GM18508 (cell line): ENCODE results near the gene GOLGA6B.
"Not testable (repeated sequence)": the region's sequence is repeated elsewhere in the genome, so short reads cannot be mapped to it uniquely, and the experiment has no call there.

Source experiments
- ATAC-seq: cut with Tn5 transposase; IDR thresholded peaks from one replicate; pipeline ENCODE4 v1.9.1; 2021; ENCODE audit warnings: moderate number of reproducible peaks; ENCODE audit not compliant: insufficient read depth, unreplicated experiment

The GOLGA6B gene, protein sequence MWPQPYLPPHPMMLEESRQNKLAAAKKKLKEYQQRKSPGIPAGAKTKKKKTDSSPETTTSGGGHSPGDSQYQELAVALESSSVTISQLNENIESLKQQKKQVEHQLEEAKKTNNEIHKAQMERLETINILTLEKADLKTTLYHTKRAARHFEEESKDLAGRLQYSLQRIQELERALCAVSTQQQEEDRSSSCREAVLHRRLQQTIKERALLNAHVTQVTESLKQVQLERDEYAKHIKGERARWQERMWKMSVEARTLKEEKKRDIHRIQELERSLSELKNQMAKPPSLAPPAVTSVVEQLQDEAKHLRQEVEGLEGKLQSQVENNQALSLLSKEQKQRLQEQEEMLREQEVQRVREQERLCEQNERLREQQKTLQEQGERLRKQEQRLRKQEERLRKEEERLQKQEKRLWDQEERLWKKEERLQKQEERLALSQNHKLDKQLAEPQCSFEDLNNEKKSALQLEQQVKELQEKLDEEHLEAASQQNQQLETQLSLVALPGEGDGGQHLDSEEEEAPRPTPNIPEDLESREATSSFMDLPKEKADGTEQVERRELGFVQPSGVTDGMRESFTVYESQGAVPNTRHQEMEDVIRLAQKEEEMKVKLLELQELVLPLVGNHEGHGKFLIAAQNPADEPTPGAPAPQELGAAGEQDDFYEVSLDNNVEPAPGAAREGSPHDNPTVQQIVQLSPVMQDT

DNA sequence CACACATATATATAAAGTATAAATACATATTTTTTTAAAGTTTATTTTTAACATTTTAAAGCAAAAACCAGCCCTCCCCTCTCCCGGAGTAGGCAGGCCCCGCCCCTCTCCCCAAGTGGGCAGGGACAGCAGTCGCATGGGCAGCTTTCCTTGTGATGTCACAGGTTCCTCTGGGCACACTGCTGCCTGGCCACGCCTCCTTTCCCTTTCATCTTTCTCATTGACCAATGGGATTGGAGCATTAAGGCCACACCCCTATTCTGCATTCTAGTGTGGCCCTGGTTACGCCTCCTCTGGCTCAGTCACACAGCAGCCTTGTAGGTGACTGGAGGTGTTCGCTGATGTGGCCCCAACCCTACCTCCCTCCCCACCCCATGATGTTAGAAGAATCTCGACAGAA lies at the start of gene GOLGA6B:
GOLGA6B (plus strand) TSS at position 301 of the 400 bp plus-strand sequence; CDS start at position 342, 41 bp downstream.
- ATAC-seq = not testable (repeated sequence)

DNA sequence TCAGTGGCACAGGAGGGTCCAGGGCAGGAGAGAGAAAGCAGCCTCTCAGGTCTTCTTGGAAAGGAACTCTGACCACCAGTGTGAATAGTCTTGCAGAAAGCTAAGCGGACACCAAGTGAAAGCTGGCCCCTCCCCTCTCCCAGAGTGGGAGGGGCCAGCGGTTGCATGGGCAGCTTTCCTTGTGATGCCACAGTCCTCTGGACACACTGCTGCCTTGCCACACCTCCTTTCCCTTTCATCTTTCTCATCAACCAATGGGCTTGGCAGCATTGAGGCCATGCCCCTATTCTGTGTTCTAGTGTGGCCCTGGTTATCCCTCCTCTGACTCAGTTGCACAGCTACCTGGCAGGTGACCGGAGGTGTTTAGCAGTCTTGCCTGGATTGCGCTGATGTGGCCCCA lies 49.7 kb upstream of the GOLGA6B start:
- no peak for ATAC-seq

DNA sequence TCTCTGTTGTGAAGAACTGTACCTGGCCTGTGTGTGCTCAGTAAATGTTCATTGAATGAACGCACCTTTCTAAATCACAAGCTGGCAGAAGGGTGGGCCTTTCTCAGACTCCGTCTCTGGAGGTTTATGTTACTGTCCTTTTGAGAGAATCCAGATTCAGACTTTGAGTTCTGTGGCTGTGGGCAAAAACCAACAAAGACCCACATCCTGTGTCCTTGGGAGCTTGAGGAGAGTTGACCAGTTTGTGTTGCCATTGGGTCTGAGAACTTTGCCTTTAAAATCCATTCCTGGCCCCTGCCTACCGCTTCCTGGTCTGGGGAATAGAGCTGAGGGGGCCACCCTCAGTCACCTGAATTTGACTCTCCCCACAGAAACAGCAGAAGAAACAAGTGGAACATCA lies 46.4 kb upstream of the GOLGA6B start:
- ATAC-seq = not testable (repeated sequence)

DNA sequence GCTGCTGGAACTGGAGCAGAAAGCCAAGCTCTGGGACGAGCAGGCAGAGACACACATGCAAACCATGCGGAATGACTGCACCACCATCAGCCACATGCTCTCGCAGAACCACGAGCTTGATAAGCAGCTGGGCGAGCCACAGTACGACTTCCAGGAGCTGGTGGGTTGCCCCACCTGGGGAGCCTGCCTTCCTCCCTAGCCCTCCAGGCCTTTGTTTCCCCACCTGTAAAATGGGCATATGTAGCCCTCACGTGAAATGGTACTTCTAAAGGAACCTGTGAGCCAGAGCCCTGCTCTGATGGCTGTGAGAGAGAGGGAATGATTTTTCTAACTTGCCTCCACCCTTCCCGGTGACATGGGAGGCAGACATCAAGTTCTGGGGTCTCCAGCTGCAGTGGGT lies 44.6 kb upstream of the GOLGA6B start:
- no peak for ATAC-seq

DNA sequence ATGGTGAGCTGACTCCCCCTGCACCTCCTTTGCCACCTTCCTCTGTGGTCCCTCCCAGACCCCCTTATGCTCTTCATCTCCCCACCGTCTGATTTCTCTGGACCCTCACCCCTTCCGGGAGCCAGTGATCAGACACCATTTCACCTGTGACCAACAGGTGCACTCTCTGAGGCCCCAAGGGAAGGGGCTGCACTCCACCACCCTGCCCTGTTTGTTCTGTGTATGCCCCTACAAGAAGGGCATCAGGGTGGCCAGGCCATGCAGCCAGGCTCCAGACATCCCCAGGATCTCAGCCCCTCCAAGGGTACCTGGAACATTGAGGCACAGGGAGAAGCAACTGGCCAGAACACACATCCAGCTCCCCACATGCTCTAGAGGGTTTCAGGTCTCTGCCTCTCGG lies 42.2 kb upstream of the GOLGA6B start:
- not testable (repeated sequence) for ATAC-seq

DNA sequence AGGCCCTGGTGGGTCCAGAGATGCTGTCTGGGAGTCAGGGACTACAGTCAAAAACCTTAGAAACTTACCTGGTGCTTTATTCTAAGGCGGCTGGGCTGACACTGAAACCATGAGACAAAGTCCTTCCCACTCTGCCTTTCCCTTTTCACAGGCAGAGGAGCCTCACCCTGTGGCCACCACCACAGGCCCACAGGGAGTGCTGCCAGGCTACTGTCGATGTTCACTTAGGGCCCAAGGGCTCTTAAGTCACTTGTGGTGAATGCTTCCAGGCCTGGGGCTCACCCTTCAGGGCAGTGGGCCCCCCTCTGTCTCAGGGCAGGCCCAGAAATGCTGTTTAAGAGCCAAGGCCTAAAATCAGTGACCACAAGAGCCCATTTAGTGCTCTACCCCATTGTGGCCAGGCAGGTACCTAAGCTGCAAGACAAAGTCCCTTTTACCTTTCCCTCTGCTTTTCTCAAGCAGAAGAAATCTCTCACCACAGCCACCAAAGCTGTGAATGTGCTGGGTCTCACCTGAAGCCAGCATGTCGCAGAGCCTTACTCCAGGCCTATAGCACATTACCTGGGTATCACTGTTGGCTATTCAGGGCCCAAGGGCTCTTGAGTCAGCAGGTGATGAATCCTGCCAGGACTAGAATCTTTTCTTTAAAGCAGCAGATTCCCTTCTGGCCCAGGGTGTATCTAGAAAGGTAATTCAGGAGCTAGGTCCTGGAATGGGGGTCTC lies 39.5 kb upstream of the GOLGA6B start:
- ATAC-seq = no peak

DNA sequence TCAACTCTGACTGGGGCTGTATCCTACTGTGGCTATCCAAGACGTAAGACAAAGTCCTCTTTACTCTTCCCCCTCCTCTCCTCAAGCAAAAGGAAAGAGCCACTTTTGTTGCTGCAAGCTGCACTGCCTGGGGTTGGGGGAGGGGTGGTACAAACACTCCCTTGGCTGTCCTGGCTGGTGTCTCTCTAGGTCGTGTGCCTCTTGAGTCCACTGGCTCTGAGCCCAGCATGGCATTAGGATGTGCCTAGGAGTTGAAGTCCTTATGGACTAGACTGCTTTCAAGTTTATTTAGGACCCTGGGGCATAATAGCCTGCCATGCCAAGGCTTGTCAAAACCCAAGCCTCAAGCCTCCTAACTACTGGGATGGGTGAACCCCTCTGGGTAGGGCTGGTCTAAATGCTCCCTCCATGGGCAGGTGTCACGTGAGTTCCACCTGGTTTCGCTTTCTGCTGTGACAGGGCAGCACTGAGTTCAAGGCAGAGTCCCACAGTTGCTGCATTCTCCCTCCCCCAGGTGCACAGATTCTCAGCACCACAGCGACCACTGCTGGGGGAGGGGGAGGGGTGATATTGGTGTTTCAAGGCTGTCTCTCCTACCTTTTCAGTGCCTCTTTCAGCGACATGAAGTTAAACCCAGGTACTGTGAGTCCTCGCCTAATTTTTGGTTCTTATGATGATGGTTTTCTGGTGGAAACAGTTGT lies 38.8 kb upstream of the GOLGA6B start:
- ATAC-seq = not testable (repeated sequence)

DNA sequence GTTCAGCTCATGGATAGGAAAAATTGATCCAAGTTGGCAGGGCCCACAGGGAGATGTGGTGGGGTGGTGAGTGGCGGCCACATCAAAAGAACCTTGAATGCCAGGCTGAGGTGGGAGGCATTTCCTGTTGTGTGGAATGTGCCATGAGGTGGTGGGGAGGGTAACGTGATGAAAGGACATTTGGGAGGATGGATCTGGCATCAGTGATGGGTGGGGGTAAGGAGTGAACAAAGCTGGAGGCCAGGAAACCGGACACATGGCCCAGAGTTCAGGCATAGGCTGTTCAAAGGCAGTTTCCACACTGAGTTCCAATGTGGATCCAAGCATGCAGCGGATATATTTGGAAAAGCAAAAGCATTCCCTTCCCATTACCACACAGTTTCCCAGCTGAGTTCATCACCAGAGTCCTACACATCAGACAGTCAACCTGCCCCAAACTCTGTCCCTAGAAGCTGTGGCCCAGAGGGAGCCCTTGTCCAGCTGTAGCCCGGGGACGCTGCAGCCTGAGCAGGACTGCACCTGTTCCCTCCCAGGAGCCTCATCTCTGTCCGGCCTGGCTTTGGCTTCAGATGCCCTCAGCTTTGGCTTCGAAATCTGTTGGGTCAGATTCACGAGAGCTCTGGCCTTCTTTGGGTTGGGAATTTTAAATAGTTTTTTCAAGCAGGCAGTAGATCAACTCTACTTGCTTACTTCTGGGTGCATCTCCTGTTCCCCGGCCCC lies 37.8 kb upstream of the GOLGA6B start:
- ATAC-seq = no peak

DNA sequence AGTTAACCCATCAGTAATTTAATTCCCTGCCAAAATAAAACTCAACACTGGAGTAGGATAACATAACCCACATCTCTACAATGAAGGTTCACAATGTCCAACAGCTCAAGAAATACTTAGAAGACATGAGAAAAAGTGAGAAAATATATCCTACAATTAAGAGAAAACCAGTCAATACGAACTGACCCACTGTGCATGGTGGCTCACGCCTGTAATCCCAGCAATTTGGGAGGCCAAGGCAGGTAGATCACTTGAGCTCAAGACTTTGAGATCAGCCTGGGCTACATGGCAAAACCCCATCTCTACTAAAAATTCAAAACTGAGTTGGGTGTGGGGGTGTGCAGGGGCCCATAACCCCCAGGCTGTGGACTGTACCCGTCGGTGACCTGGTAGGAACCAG lies 30.6 kb upstream of the GOLGA6B start:
- ATAC-seq = not testable (repeated sequence)

DNA sequence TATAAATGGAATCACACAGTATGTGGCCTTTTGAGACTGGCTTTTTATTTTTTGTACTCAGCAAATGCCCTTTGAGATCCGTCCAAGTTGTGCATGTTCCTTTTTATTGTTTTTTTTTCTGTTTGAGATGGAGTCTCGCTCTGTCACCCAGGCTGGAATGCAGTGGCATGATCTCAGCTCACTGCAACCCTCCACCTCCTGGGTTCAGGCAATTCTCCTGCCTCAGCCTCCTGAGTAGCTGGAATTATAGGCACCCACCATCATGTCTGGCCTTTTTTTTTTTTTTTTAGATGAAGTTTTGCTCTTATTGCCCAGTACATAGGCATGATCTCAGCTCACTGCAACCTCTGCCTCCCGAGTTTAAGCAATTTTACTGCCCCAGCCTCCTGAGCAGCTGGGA lies 28.3 kb upstream of the GOLGA6B start:
- ATAC-seq = not testable (repeated sequence)

DNA sequence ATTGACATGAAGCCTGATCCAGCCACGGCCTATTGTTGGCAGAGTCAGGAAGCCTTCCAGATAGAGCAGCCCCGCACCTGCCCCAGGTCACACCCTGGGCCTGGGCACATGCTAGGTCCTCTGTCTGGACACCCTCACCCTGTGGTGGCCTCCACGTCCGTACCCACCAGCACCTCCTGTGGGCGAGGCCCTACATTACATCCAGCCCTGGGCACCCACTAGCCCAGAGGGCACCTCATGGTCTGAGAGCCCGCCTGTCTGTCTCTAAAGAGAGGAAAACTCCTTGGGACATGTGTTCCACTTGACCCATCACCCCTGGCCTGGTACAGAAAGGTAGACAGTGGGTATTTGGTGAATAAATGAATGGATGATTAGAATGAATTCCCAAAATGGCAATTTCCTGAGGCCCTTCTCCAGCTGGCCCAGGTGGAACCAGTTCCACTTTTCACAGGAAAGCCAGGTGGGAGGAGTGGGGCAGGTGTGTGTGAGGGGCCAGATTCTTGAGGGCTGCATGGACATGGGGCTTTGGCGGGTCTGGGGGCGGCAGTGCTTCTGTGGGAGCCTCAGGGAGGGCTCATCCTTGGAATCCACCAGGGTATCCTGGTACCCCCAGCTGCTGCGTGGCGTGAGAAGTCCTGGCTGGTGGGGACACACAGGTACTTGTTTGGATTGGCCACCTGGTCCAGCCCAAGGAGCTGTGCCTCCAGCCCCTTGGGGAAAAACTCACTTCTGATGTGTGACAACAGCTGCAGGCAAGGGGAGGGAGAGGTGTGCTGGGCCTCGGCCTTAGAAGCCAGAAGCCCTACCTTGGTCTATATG lies 26.0 kb upstream of the GOLGA6B start:
- not testable (repeated sequence) for ATAC-seq

DNA sequence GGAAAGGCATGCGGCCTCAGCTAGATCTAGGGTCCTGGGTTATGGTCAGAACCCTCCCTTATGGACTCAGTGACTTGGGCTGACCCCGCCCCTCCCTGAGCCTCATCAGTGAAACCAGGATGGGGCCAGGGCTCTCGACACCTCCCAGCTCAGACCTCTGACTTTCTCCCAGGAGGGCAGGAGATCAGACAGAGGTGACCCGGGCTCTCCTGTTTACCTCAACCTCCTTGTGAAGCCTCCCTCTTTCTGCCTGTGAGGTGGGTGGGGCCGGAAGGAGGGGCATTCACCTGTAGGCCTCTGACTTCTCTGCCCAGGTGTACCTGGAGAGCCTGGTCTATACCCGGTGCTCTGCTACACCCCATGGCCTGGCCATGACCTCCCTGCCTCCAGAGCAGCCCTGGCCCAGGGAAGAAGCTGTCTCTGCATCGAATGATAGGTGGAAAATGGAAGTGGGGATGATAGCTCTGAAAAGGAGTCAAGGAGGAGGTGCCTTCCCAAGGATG lies 25.4 kb upstream of the GOLGA6B start:
- not testable (repeated sequence) for ATAC-seq

DNA sequence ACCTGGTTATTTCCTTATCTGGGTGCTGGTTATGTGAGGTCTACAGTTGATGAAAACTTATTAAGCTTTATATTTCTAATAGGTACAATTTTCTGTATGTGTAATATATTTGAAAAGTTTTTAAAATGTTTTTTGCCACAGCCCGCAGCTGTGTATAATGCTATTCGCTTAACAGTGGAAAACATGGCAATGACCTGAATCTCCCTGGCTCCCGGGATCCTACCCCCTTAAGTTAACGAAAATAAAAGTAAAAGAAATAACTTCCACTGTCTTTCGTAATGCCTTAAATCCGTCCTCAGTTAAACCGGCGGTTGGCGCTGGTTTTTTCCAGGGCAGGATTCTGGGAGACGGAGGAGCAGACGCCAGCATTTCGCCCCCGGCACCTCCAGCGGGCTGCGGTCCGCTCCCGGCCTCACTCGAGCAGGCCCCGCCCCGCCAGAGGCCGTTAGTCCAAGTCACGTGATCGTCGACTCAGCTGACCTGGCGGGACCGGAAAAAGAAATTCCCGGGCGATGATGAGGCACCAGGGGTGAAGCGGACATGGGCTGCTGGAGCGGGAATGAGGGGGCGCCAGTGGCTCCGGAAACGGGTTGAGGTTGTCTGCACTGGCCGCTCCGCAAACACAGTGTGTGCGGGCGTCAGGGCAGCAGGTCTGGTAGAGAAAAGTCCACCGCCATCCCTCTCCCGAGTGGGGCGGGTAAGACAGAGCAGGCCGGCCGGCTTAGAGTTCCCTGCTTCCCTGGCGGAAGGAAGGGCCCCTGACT lies 17.8 kb upstream of the GOLGA6B start:
- ATAC-seq = not testable (repeated sequence)

DNA sequence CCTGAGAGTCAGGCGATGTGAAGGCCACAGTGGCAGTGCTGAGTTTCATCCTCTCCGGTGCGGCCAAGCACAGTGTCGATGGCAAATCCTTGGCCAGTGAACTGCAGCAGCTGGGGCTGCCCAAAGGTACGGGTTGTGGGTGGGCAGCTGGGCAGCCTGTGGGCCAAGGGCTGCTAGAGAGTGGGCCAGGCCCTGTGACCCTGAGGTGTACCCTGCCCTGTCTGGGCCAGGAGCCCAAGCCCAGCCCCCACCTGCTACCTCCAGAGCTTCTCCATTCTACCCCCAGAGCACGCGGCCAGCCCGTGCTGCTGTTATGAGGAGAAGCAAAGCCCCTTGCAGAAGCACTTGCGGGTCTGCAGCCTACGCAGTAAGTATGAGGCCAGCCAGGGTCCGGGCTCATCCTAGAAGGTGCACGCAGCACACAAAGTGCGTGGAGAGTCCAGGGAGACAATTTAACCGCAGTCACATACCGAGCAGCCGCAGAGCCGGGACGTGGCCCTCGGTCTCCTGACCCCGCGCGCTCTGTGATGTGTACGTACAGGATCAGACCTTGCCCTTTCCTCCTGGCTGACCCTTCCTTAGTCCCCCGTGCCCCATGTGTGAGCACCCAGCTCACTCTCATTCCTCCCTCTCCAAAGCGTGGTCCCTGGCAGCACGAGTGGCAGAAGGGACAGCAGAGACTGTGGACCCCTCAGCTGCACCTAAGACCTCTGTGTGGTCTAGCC lies 14.6 kb upstream of the GOLGA6B start:
- ATAC-seq = not testable (repeated sequence)

DNA sequence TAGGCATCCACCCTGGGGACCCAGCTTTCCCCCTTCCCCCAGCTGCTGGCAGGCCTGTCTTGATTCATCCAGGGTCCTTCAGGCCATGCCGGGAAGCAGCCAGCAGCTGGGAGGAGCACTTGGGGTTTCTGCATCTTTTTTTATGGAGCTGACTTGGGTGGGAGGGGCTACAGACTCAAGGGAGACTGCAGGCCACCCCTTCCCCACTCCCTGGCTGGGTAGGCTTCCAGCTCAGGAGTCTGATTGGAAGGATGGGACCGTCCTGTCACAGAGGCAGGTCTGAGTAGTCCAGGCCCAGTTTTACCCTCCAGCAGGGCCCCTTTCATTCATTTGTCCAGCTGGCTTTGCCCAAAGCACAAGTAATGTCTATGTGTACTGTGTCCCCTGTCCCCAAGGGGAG lies 12.2 kb upstream of the GOLGA6B start:
- not testable (repeated sequence) for ATAC-seq

DNA sequence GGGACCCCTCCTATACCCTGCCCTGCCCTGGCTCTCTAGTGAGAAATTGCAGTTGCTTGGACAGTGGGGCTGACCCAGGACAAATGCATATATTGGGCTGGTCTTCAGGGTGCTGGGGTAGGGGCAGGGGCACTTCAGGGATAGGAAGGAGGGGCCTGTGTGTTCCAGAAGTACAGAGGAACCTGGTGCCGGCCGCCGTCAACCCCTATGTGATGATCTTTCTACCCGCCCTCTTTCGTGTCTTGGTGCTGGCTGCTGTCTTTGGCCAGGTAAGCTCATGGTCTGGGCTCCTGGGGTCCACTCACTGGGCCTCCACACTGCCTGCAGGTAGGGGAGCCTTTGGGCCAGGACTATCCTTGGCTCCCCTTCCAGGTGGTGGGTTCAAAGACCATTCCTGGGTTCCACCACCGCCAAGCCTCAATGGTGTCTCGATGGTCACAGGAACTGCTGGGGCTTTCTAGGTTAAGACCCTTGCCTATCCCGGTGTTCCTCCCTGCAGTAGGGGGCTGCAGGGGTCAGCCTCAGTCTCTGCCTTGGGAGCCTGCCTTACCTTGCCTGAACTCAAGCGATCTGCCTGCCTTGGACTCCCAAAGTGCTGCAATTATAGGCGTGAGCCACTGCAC lies 5.8 kb upstream of the GOLGA6B start:
- ATAC-seq = not testable (repeated sequence)

DNA sequence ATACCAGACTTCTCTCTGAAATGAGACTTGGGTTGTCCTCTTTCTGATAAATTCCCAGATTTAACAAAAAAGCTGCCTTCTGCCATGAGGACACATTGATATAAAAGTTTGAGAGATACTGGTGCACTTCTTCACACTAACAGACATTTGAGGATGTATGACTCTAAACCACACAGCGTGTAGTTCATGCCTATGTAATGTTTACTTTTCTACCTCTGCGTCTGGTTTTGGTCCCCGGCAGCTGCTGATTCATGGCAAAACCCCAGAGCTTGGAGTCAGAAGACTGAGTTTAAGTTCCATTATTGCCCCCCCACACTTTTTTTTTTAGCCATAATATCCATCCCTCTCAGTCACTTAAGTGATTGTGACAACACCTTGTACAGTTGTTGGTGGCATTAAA lies 1.5 kb downstream of the GOLGA6B start:
- ATAC-seq = not testable (repeated sequence)
